GM12801 (cell line): ENCODE measurements around the gene OR4K13.

Source experiments
- CTCF ChIP-seq: IDR thresholded peaks from one replicate; pipeline ENCODE4 v1.5.1; 2011; ENCODE audit warnings: control low read depth; ENCODE audit not compliant: insufficient read length; ENCODE audit errors: extremely low read depth

The OR4K13 gene

DNA sequence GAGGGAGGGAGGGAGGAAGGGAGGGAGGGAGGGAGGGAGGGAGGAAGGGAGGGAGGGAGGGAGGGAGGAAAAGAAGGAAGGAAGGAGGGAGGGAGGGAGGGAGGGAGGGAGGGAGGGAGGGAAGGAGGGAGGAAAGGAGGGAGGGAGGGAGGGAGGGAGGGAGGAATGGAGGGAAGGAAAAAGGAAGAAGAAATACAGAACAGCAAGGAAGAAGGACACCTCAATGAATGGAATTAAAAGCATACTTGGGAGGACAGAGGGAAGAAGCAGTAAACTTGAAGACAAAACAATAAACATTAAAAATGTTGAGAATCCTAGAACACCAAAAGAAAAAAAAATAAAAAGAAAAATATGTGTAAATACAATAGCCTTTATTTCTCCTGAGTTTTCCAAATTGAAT, 27.7 kb downstream of the OR4K13 start:
- no peak for TF ChIP-seq CTCF

- TF ChIP-seq CTCF, result no peak
These were observed 33.5 kb downstream of the OR4K13 start for GRCh38 chr14:20002319-20002718.

DNA sequence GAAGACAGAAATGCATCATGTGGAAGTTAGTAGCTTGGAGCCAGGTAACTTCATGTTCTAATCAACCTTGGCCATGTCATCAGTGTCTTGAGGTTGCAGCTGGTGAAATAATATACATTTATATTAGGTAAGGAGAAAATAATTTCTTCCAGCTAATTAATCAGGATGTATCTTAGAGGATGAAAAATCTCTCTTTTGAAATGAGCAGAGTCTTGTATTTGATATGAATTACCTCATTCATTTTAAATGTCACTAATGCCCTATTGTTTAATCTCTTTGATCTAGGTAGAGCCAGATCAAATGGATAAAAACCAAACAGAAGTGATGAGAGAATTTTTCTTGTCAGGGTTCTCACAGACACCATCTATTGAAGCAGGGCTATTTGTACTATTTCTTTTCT, 34.0 kb downstream of the OR4K13 start, which contains the start of gene OR4Q2:
OR4Q2 (plus strand) TSS at position 301 of the 400 bp plus-strand sequence.
- no peak for TF ChIP-seq CTCF

DNA sequence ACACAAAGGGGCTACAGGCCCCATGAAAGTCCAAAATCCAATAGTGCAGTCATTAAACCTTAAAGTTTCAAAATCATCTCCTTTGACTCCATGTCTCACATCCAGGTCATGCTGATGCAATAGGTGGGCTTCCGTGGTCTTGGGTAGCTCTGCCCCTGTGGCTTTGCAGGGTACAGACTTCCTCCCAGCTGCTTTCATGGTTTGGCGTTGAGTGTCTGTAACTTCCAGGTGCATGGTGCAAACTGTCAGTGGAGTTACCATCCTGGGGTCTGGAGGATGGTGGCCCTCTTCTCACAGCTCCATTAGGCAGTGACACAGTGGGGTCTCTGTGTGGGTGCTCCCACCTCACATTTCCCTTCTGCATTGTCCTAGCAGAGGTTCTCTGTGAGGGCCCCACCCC, 42.4 kb downstream of the OR4K13 start:
- no peak for TF ChIP-seq CTCF
